Measurements from ENCODE around the gene SLC22A31. TPM values are rescaled to one million over a fixed set of nuclear protein-coding genes. Genes with fewer than 3 reads are reported as not detected.

Gene SLC22A31
- total and polyA plus RNA-seq, 2 donors (not counting 3 experiments of a cell fraction or from before 2014, with no cell fraction given) = 1.0 TPM; not detected in 1

DNA sequence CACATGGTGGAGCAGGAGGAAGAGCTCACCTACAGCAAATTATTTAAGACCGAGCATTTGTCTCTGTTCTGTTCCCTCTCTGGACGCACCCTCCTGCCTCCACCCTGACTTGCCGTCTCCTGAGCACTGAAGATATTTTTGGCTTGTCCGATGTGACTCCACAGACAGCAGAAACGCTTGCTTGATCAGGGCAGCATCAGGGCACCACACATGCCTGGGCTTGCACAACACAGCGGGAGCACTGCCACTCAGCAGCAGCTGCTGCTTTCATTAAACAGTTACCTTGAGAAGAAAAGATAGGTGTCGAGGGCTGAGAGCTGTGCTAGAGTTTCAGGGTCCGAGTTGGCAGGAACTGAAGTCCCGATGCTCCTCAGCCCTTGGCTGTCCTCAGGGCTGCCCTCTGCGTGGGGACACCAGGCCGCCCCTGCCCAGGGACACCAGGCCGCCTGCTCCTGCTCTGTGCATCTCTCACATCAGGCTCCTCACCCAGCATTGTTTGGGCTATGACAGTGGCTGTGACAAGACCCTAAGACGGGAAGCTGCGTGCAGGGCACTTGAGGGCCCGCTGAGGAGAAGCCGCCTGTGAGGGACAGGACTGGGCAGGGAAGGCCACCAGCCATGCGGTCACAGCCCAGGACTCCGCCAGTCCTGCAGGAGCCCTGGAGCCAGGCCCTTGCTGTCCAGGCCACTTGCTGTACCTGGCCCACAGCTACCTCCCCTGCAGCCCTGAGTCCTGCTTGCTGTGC is 50.1 kb downstream of the SLC22A31 start:
- H3K4me2 ChIP-seq (ENCODE audit: insufficient read depth, low read length) = no peak overlapping the region
- DNase-seq (ENCODE audit: low read depth, low spot score) (no peak), FAIRE-seq (no peak)
- CTCF ChIA-PET = no interaction called here
- H3K27me3 ChIP-seq (ENCODE audit: control insufficient read depth in 2 of 2, insufficient read depth in 2 of 2, low read length in 2 of 2) = no peaks in the 10 kb centered on the region
- H4K20me1 ChIP-seq (replicated peaks; ENCODE audit: control insufficient read depth, extremely low read depth, insufficient read depth, low read length) = no peaks in the 10 kb centered on the region
- POLR2A ChIA-PET = no interaction called here
- H3K4me1 ChIP-seq (ENCODE audit: control insufficient read depth, extremely low read depth, insufficient read depth, low read length) = no peaks in the 10 kb centered on the region
- H3K4me3 ChIP-seq (replicated peaks in 1 of 3; ENCODE audit: insufficient read depth in 1 of 3, low read depth in 1 of 3, low read length in 3 of 3) = no peak overlapping the region
- no TSS peak for BruUV-seq (replicated peaks)
- H3K27ac ChIP-seq (ENCODE audit: insufficient read depth, low read depth, low read length) = no peak overlapping the region
- dilution Hi-C loops (cut with MboI; ENCODE audit: extremely low pct_ligation_motif_present, low sequenced_read_pairs) = no loop called here
- peaks cover 0 to 8% of the 10 kb centered on the region in 2 experiments for H3K36me3 ChIP-seq (ENCODE audit: control insufficient read depth in 2 of 2, extremely low read depth in 1 of 2, insufficient read depth in 2 of 2, low read length in 2 of 2)
- intact Hi-C loops (cut with micrococcal nuclease) = no loop called here
- no peaks in the 10 kb centered on the region for H3K79me2 ChIP-seq (ENCODE audit: control insufficient read depth, insufficient read depth, low read length)
- no peaks in the 10 kb centered on the region for H3K9me1 ChIP-seq (replicated peaks; ENCODE audit: control insufficient read depth, extremely low read depth, insufficient read depth, low read length)
- H2AFZ ChIP-seq (ENCODE audit: low read depth, low read length) = no peak overlapping the region
- no peak for TF ChIP-seq FOS (IDR thresholded peaks at IDR 0.05; ENCODE audit: borderline replicate concordance, insufficient read depth, low read length)
- TF ChIP-seq JUN (IDR thresholded peaks at IDR 0.05; ENCODE audit: borderline replicate concordance, insufficient read depth, insufficient read length, low read depth) = no peak
- no peak for TF ChIP-seq MYC (IDR thresholded peaks at IDR 0.05; ENCODE audit: low read depth, low read length)
- TF ChIP-seq, protein P1, sequence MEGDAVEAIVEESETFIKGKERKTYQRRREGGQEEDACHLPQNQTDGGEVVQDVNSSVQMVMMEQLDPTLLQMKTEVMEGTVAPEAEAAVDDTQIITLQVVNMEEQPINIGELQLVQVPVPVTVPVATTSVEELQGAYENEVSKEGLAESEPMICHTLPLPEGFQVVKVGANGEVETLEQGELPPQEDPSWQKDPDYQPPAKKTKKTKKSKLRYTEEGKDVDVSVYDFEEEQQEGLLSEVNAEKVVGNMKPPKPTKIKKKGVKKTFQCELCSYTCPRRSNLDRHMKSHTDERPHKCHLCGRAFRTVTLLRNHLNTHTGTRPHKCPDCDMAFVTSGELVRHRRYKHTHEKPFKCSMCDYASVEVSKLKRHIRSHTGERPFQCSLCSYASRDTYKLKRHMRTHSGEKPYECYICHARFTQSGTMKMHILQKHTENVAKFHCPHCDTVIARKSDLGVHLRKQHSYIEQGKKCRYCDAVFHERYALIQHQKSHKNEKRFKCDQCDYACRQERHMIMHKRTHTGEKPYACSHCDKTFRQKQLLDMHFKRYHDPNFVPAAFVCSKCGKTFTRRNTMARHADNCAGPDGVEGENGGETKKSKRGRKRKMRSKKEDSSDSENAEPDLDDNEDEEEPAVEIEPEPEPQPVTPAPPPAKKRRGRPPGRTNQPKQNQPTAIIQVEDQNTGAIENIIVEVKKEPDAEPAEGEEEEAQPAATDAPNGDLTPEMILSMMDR (IDR thresholded peaks at IDR 0.05; ENCODE audit: extremely low read depth in 1 of 2, insufficient read depth in 1 of 2, low read depth in 1 of 2, low read length in 2 of 2) = no peak
- TF ChIP-seq, protein P2, sequence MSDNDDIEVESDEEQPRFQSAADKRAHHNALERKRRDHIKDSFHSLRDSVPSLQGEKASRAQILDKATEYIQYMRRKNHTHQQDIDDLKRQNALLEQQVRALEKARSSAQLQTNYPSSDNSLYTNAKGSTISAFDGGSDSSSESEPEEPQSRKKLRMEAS (IDR thresholded peaks at IDR 0.05; ENCODE audit: insufficient read depth, insufficient read length) = no peak
- no peak for TF ChIP-seq EZH2 (IDR thresholded peaks at IDR 0.05; ENCODE audit: borderline replicate concordance, low read depth, low read length, severe bottlenecking)
- no peak for TF ChIP-seq POLR2AphosphoS5 (IDR thresholded peaks at IDR 0.05; ENCODE audit: insufficient read depth, low read depth, low read length)
- TF ChIP-seq GATA2 (IDR thresholded peaks at IDR 0.05; ENCODE audit: insufficient read depth, insufficient read length, low read depth, low read length) = no peak
- no peak for TF ChIP-seq POLR2A (IDR thresholded peaks at IDR 0.05; ENCODE audit: low read depth, low read length)
- no peaks in the 10 kb centered on the region for H3K9me3 ChIP-seq (replicated peaks; ENCODE audit: control insufficient read depth, insufficient read depth, low read length)
- no peak overlapping the region for H3K9ac ChIP-seq (replicated peaks; ENCODE audit: extremely low read depth, insufficient read depth, low read length)

Data from endothelial cell of umbilical vein (primary cell).